Measurements from ENCODE around the gene REG1B. TPM values are rescaled to one million over a fixed set of nuclear protein-coding genes. Genes with fewer than 3 reads are reported as not detected.
"Not testable (repeated sequence)": the region's sequence is repeated elsewhere in the genome, so short reads cannot be mapped to it uniquely, and the experiment has no call there.

The REG1B gene
- total and polyA plus RNA-seq, 2 donors, result 0.68 TPM; not detected in 1

DNA sequence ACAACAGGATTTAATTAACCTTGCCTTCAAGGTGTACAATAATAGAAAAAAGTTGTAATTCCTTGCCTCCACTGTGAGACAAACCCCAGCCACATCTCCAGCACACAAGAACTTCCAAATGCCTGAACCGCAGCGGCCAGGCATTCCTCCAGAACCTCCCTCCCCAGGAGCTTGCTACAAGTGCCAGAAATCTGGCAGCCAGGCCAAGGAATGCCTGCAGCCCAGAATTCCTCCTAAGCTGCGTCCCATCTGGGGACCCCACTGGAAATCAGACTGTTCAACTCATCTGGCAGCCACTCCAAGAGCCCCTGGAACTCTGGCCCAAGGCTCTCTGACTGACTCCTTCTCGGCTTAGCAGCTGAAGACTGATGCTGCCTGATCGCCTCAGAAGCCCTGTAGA lies 34.3 kb downstream of the REG1B start:
- not testable (repeated sequence) for H3K4me1 ChIP-seq (ENCODE audit: control insufficient read depth in 2 of 2, insufficient read depth in 2 of 2, low read length in 2 of 2); DNase-seq (ENCODE audit: low read depth in 6 of 9, low spot score in 9 of 9); H3K27ac ChIP-seq (ENCODE audit: low read depth in 1 of 2, low read length in 1 of 2); H3K4me3 ChIP-seq (ENCODE audit: low read length in 2 of 2); H3K27me3 ChIP-seq (ENCODE audit: control insufficient read depth in 2 of 2, insufficient read depth in 1 of 2, low read length in 1 of 2); H3K9me3 ChIP-seq (ENCODE audit: control insufficient read depth in 2 of 2, insufficient read depth in 1 of 2, low read length in 1 of 2); H3K36me3 ChIP-seq (ENCODE audit: control insufficient read depth in 2 of 2, insufficient read depth in 2 of 2, low read length in 1 of 2)
- WGBS, result 85% methylated on average over 5 of the region's 5 CpGs

DNA sequence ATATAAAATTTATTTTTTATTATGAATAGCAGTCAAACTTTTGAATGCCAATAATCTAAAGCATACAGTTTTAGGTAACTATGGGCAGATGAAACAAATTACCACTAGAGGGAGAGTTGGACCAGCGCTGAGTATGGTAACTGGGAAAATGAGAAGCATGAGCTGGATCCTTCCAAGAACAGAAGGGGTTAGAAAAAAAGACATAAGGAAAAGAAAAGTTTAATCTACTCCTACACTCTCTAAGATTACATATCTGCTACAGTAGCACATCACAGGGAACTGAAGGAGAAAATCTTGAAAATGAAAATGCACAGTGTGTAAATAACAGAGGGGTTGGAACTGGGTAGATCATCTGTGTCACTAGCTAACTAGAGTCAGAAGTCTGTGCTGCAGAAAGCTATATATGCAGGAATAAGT lies 46.8 kb downstream of the REG1B start:
- Histone ChIP-seq H3K4me1 (ENCODE audit: control insufficient read depth in 2 of 2, insufficient read depth in 2 of 2, low read length in 2 of 2) (no peaks in the 10 kb centered on the region), H3K9me3 (ENCODE audit: control insufficient read depth in 2 of 2, insufficient read depth in 1 of 2, low read length in 1 of 2) (no peaks in the 10 kb centered on the region), H3K27me3 (ENCODE audit: control insufficient read depth in 2 of 2, insufficient read depth in 1 of 2, low read length in 1 of 2) (no peaks in the 10 kb centered on the region), H3K27ac (ENCODE audit: low read depth in 1 of 2, low read length in 1 of 2) (no peak overlapping the region), H3K4me3 (ENCODE audit: low read length in 2 of 2) (no peak overlapping the region), H3K36me3 (ENCODE audit: control insufficient read depth in 2 of 2, insufficient read depth in 2 of 2, low read length in 1 of 2) (no peaks in the 10 kb centered on the region)
- WGBS, result 12% methylated on average over 1 of the region's 1 CpG
- no peak for DNase-seq (ENCODE audit: low read depth in 6 of 9, low spot score in 9 of 9)

DNA sequence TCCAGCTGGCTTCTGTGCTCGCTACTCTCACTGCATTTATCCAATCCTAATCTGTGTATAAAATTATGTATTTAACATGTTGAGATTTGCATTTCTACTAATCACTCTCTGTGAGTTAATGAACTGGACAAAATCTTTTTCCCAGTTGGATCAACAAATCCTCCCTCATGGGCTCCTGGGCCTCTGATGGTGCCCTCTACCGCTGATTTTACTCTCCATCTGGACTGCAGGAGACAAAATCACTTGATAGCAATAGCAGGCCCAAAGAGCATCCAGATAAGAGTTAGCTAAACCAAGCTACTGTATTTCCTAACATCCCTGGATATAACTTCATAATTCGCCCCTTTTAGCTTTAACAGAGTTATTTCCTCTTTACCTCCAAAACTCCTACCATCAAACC lies 47.8 kb downstream of the REG1B start:
- no peak for DNase-seq (ENCODE audit: low read depth in 6 of 9, low spot score in 9 of 9)
- Histone ChIP-seq H3K4me3 (ENCODE audit: low read length in 2 of 2) (no peak overlapping the region), H3K36me3 (ENCODE audit: control insufficient read depth in 2 of 2, insufficient read depth in 2 of 2, low read length in 1 of 2) (no peaks in the 10 kb centered on the region), H3K27ac (ENCODE audit: low read depth in 1 of 2, low read length in 1 of 2) (no peak overlapping the region), H3K27me3 (ENCODE audit: control insufficient read depth in 2 of 2, insufficient read depth in 1 of 2, low read length in 1 of 2) (no peaks in the 10 kb centered on the region), H3K4me1 (ENCODE audit: control insufficient read depth in 2 of 2, insufficient read depth in 2 of 2, low read length in 2 of 2) (no peaks in the 10 kb centered on the region), H3K9me3 (ENCODE audit: control insufficient read depth in 2 of 2, insufficient read depth in 1 of 2, low read length in 1 of 2) (no peaks in the 10 kb centered on the region)
- WGBS, result 89% methylated on average over 3 of the region's 3 CpGs

Other genes with a start within 250 kb of the REG1B start
- gene REG3G, start 62.3 kb downstream of the REG1B start, total RNA-seq, result 0.09 TPM
- gene REG3G, start 62.3 kb downstream of the REG1B start, polyA plus RNA-seq, result 0.73 TPM
- 0.14 TPM for gene REG1A, start 32.5 kb upstream of the REG1B start, total RNA-seq
- gene REG1A, start 32.5 kb upstream of the REG1B start, polyA plus RNA-seq, result 2.4 TPM
- gene REG3A, start 71.8 kb upstream of the REG1B start, total RNA-seq, result 0.05 TPM
- 0.82 TPM for gene REG3A, start 71.8 kb upstream of the REG1B start, polyA plus RNA-seq

Data from thymus (tissue), 11 donors.